CD4-positive, alpha-beta memory T cell (primary cell): ENCODE measurements around the gene PRLH. TPM values are rescaled to one million over a fixed set of nuclear protein-coding genes. Genes with fewer than 3 reads are reported as not detected.

Source experiments
- CTCF ChIA-PET: fragments of 350-600 bp; sonication (Branson Sonifier 250); formaldehyde crosslinking; loops from one replicate; lab custom pipeline; 2021; ENCODE audit warnings: inconsistent platforms; ENCODE audit not compliant: partially characterized antibody; lab: Charles Lee
- POLR2A ChIA-PET: fragments of 350-600 bp; sonication (Branson Sonifier 250); formaldehyde crosslinking; loops from one replicate; lab custom pipeline; 2021; ENCODE audit not compliant: partially characterized antibody; lab: Charles Lee
- DNase-seq, 5 donors: peaks; one replicate each; pipeline versions ENCODE4 v3.0.0 to v3.0.0-alpha.2; 2020 to 2022; ENCODE audit warnings: mixed read lengths in 1 of 5
- H3K27ac ChIP-seq: one replicate; pipeline ENCODE4 v1.7.0; 2013; ENCODE audit warnings: low read depth, low read length
- H3K27me3 ChIP-seq: 2 replicates; pipeline ENCODE4 v1.7.0; 2013; ENCODE audit warnings: mild to moderate bottlenecking, low read length, moderate library complexity; ENCODE audit not compliant: insufficient read depth
- H3K36me3 ChIP-seq: 2 replicates; pipeline ENCODE4 v1.7.0; 2013; ENCODE audit warnings: mild to moderate bottlenecking, low read length, moderate library complexity; ENCODE audit not compliant: insufficient read depth
- H3K4me1 ChIP-seq: 2 replicates; pipeline ENCODE4 v1.7.0; 2013; ENCODE audit warnings: mild to moderate bottlenecking, low read length, moderate library complexity; ENCODE audit not compliant: insufficient read depth
- H3K4me3 ChIP-seq, 2 donors: one replicate each; pipeline ENCODE4 v1.7.0; 2013; ENCODE audit warnings: low read length in 2 of 2, mild to moderate bottlenecking in 1 of 2
- H3K9me3 ChIP-seq, 2 donors: one replicate each; pipeline ENCODE4 v1.7.0; 2013; ENCODE audit warnings: low read length in 2 of 2, control low read depth in 1 of 2; ENCODE audit not compliant: control insufficient read depth in 1 of 2
- H3K27ac Mint-ChIP-seq, 7 donors: one replicate each; pipeline ENCODE4 v1.8.0; 2020 to 2021; ENCODE audit warnings: mixed read lengths in 7 of 7, mild to moderate bottlenecking in 6 of 7, inconsistent platforms in 3 of 7, moderate library complexity in 3 of 7
- H3K27me3 Mint-ChIP-seq, 2 donors: one replicate each; pipeline ENCODE4 v1.8.0; 2020 to 2021; ENCODE audit warnings: mixed read lengths in 2 of 2
- H3K36me3 Mint-ChIP-seq, 2 donors: one replicate each; pipeline ENCODE4 v1.8.0; 2020 to 2021; ENCODE audit warnings: mixed read lengths in 2 of 2, inconsistent platforms in 1 of 2, mild to moderate bottlenecking in 1 of 2
- H3K4me1 Mint-ChIP-seq, 4 donors: one replicate each; pipeline ENCODE4 v1.8.0; 2020 to 2021; ENCODE audit warnings: mixed read lengths in 4 of 4, mild to moderate bottlenecking in 1 of 4
- H3K4me3 Mint-ChIP-seq, 8 donors: one replicate each; pipeline ENCODE4 v1.8.0; 2020 to 2021; ENCODE audit warnings: mixed read lengths in 8 of 8, mild to moderate bottlenecking in 7 of 8, moderate library complexity in 6 of 8, inconsistent platforms in 3 of 8
- H3K9me3 Mint-ChIP-seq, 8 donors: one replicate each; pipeline ENCODE4 v1.8.0; 2020 to 2021; ENCODE audit warnings: mixed read lengths in 8 of 8, mild to moderate bottlenecking in 5 of 8, inconsistent platforms in 3 of 8, moderate library complexity in 1 of 8
- intact Hi-C: fragments of 100-400 bp; cut with micrococcal nuclease; formaldehyde crosslinking; loops from one replicate; pipeline ENCODE4 v1.15.1; 2023
- polyA plus RNA-seq, 2 donors: library from polyadenylated mRNA; unstranded; fragments of 300-500 nt; fragmentation: Illumina TruSeq; gene quantifications; one replicate each; pipeline ENCODE4 v1.2.3, GENCODE V29; 2021
- total RNA-seq, 2 experiments: library from RNA; stranded (reverse); gene quantifications; one replicate each; pipeline ENCODE4 v1.2.3, GENCODE V29; 2021

Gene PRLH
- total and polyA plus RNA-seq, 4 experiments from 2014 or later, result not detected

- Histone ChIP-seq H3K4me3 (no peak overlapping the region), H3K9me3 (no peaks in the 10 kb centered on the region), H3K27me3 (no peaks in the 10 kb centered on the region), H3K36me3 (no peaks in the 10 kb centered on the region), H3K27ac (no peak overlapping the region), H3K4me1 (no peaks in the 10 kb centered on the region)
- peak overlapping the region in 1 of 7 donors; percentile 55 for H3K27ac Mint-ChIP-seq
- no peaks in the 10 kb centered on the region for H3K9me3 Mint-ChIP-seq
- intact Hi-C loops, result no loop called here
- no peaks in the 10 kb centered on the region for H3K27me3 Mint-ChIP-seq
- no peak for DNase-seq
- CTCF ChIA-PET, result no interaction called here
- peaks cover 0 to 3% (median 0%) of the 10 kb centered on the region in 4 donors for H3K4me1 Mint-ChIP-seq
- POLR2A ChIA-PET, result no interaction called here
- H3K4me3 Mint-ChIP-seq, result no peak overlapping the region
- no peaks in the 10 kb centered on the region for H3K36me3 Mint-ChIP-seq
These were observed 39.1 kb upstream of the PRLH start for GRCh38 chr2:237527233-237527632.

GRCh38 chr2:237527766-237528165, 38.6 kb upstream of the PRLH start:
- Mint-ChIP-seq H3K36me3 (no peaks in the 10 kb centered on the region), H3K4me3 (no peak overlapping the region), H3K4me1 (peaks cover 0 to 3% (median 0%) of the 10 kb centered on the region in 4 donors), H3K9me3 (no peaks in the 10 kb centered on the region), H3K27me3 (no peaks in the 10 kb centered on the region), H3K27ac (no peak overlapping the region)
- DNase-seq, result no peak
- ChIA-PET CTCF (no interaction called here), POLR2A (no interaction called here)
- no peaks in the 10 kb centered on the region for H3K36me3 ChIP-seq
- no peaks in the 10 kb centered on the region for H3K9me3 ChIP-seq
- H3K27ac ChIP-seq, result no peak overlapping the region
- intact Hi-C loops, result no loop called here
- no peak overlapping the region for H3K4me3 ChIP-seq
- H3K27me3 ChIP-seq, result no peaks in the 10 kb centered on the region
- no peaks in the 10 kb centered on the region for H3K4me1 ChIP-seq

GRCh38 chr2:237529452-237530402, 36.6 kb upstream of the PRLH start:
- no peak overlapping the region for H3K4me3 Mint-ChIP-seq
- no peaks in the 10 kb centered on the region for H3K4me1 ChIP-seq
- H3K4me1 Mint-ChIP-seq, result peaks cover 0 to 3% (median 0%) of the 10 kb centered on the region in 4 donors
- POLR2A ChIA-PET, result no interaction called here
- H3K36me3 ChIP-seq, result no peaks in the 10 kb centered on the region
- no peak overlapping the region for H3K27ac ChIP-seq
- intact Hi-C loops, result no loop called here
- H3K27me3 ChIP-seq, result no peaks in the 10 kb centered on the region
- H3K27ac Mint-ChIP-seq, result no peak overlapping the region
- H3K36me3 Mint-ChIP-seq, result no peaks in the 10 kb centered on the region
- no peaks in the 10 kb centered on the region for H3K27me3 Mint-ChIP-seq
- CTCF ChIA-PET, result interaction anchor here (1.3 kb wide), 2 partner anchors 17 to 43 kb away, joined by 5 to 8 read pairs; no protein-coding TSS in a partner anchor
- no peak for DNase-seq
- H3K9me3 ChIP-seq, result no peaks in the 10 kb centered on the region
- H3K9me3 Mint-ChIP-seq, result no peaks in the 10 kb centered on the region
- H3K4me3 ChIP-seq, result no peak overlapping the region

- H3K4me1 ChIP-seq, result no peaks in the 10 kb centered on the region
- POLR2A ChIA-PET, result no interaction called here
- no peak for DNase-seq
- Mint-ChIP-seq H3K9me3 (no peaks in the 10 kb centered on the region), H3K4me3 (no peak overlapping the region), H3K27me3 (peaks cover 0 to 3% of the 10 kb centered on the region in 2 donors), H3K27ac (no peak overlapping the region), H3K4me1 (peaks cover 0 to 3% (median 0%) of the 10 kb centered on the region in 4 donors), H3K36me3 (no peaks in the 10 kb centered on the region)
- no peaks in the 10 kb centered on the region for H3K36me3 ChIP-seq
- no peak overlapping the region for H3K27ac ChIP-seq
- H3K9me3 ChIP-seq, result no peaks in the 10 kb centered on the region
- CTCF ChIA-PET, result interaction anchor here (1.3 kb wide), 2 partner anchors 18 kb away, joined by 6 to 8 read pairs; no protein-coding TSS in a partner anchor
- intact Hi-C loops, result no loop called here
- H3K27me3 ChIP-seq, result no peaks in the 10 kb centered on the region
- no peak overlapping the region for H3K4me3 ChIP-seq
These were observed 35.6 kb upstream of the PRLH start for GRCh38 chr2:237530472-237531433.

GRCh38 chr2:237532160-237532559, 34.2 kb upstream of the PRLH start:
- intact Hi-C loops, result no loop called here
- Mint-ChIP-seq H3K4me1 (peaks cover 0 to 3% (median 0%) of the 10 kb centered on the region in 4 donors), H3K27ac (no peak overlapping the region), H3K4me3 (no peak overlapping the region), H3K27me3 (peaks cover 0 to 7% of the 10 kb centered on the region in 2 donors), H3K9me3 (no peaks in the 10 kb centered on the region), H3K36me3 (no peaks in the 10 kb centered on the region)
- H3K4me3 ChIP-seq, result no peak overlapping the region
- no peaks in the 10 kb centered on the region for H3K36me3 ChIP-seq
- ChIA-PET CTCF (interaction anchor here (1.3 kb wide), 1 partner anchor 19 kb away, joined by 6 read pairs; no protein-coding TSS in a partner anchor), POLR2A (no interaction called here)
- no peaks in the 10 kb centered on the region for H3K27me3 ChIP-seq
- H3K9me3 ChIP-seq, result no peaks in the 10 kb centered on the region
- DNase-seq, result no peak
- H3K4me1 ChIP-seq, result no peaks in the 10 kb centered on the region
- H3K27ac ChIP-seq, result no peak overlapping the region

- no peaks in the 10 kb centered on the region for H3K4me1 ChIP-seq
- no peaks in the 10 kb centered on the region for H3K36me3 ChIP-seq
- no peak overlapping the region for H3K27ac Mint-ChIP-seq
- no peak overlapping the region for H3K4me3 ChIP-seq
- no peak overlapping the region for H3K4me3 Mint-ChIP-seq
- intact Hi-C loops, result no loop called here
- H3K9me3 ChIP-seq, result no peaks in the 10 kb centered on the region
- H3K4me1 Mint-ChIP-seq, result peaks cover 0 to under 1% (median 0%) of the 10 kb centered on the region in 4 donors
- no peak overlapping the region for H3K27ac ChIP-seq
- POLR2A ChIA-PET, result no interaction called here
- H3K36me3 Mint-ChIP-seq, result no peaks in the 10 kb centered on the region
- no peaks in the 10 kb centered on the region for H3K27me3 ChIP-seq
- H3K9me3 Mint-ChIP-seq, result no peaks in the 10 kb centered on the region
- H3K27me3 Mint-ChIP-seq, result peaks cover 0 to 11% of the 10 kb centered on the region in 2 donors
- DNase-seq, result no peak
- CTCF ChIA-PET, result interaction anchor here (1.6 to 2.4 kb wide), 2 partner anchors 21 to 25 kb away, joined by 3 to 7 read pairs; no protein-coding TSS in a partner anchor
These were observed 32.7 kb upstream of the PRLH start for GRCh38 chr2:237533668-237534161.
